GM12878 (cell line): ENCODE results near the gene EYA2. TPM values are rescaled to one million over a fixed set of nuclear protein-coding genes. Genes with fewer than 3 reads are reported as not detected.

Experiments
- ATAC-seq: fragments of 200-7000 bp; cut with Tn5 transposase; 3 replicates; pipeline ENCODE4 v1.9.1; 2020; ENCODE audit warnings: mild to moderate bottlenecking, moderate library complexity
- BruUV-seq: library from RNA; stranded (reverse); fragments of 400-500 nt; replicated peaks from 2 replicates; lab custom pipeline; 2021; lab: Mats Ljungman, UMichigan
- CTCF ChIA-PET: fragments of 300-600 bp; sonication (Branson Sonifier 250); formaldehyde crosslinking; extraction: SDS; loops from one replicate; lab custom pipeline; 2021; ENCODE audit warnings: inconsistent platforms; lab: Yijun Ruan, JAX
- POLR2A ChIA-PET: fragments of 350-600 bp; formaldehyde crosslinking; extraction: SDS; loops from one replicate; lab custom pipeline; 2021; ENCODE audit warnings: inconsistent platforms; lab: Charles Lee
- RAD21 ChIA-PET: fragments of 300-600 bp; sonication (Branson Sonifier 250); formaldehyde crosslinking; loops from one replicate; lab custom pipeline; 2023; ENCODE audit warnings: antibody characterized with exemption; ENCODE audit not compliant: unreplicated experiment; lab: Charles Lee
- SMC1A ChIA-PET: fragments of 300-600 bp; sonication (Branson Sonifier 250); formaldehyde crosslinking; loops from one replicate; lab custom pipeline; 2023; ENCODE audit not compliant: unreplicated experiment, uncharacterized antibody; lab: Charles Lee
- DNase-seq: peaks from one replicate; pipeline ENCODE4 v3.0.0-alpha.2; 2011; ENCODE audit warnings: low read depth, low spot score
- FAIRE-seq: peaks from 3 replicates; lab custom pipeline; 2011; peaks lifted over from hg19 to GRCh38; lab: Jason Lieb, UNC
- H2AFZ ChIP-seq: 2 replicates; pipeline ENCODE4 v1.6.0; 2011; ENCODE audit warnings: low read depth, low read length, control low read depth; ENCODE audit not compliant: control insufficient read depth
- H3K27ac ChIP-seq: 2 replicates; pipeline ENCODE4 v1.5.1; 2011; ENCODE audit warnings: control low read depth; ENCODE audit not compliant: control insufficient read depth, insufficient read depth
- H3K27me3 ChIP-seq, 2 experiments: replicated peaks in 1 of 2; 2 replicates each; pipeline versions ENCODE4 v1.6.0 to v1.6.1; 2011; ENCODE audit warnings: low read length in 1 of 2; ENCODE audit not compliant: control insufficient read depth in 2 of 2, insufficient read depth in 2 of 2
- H3K36me3 ChIP-seq, 2 experiments: 2 replicates each; pipeline ENCODE4 v1.5.1; 2011; ENCODE audit warnings: low read length in 1 of 2; ENCODE audit not compliant: control insufficient read depth in 2 of 2, insufficient read depth in 2 of 2
- H3K4me1 ChIP-seq: 2 replicates; pipeline ENCODE4 v1.6.1; 2011; ENCODE audit warnings: mild to moderate bottlenecking, low read length, moderate library complexity, mixed read lengths; ENCODE audit not compliant: control insufficient read depth, insufficient read depth
- H3K4me2 ChIP-seq: 2 replicates; pipeline ENCODE4 v1.6.0; 2011; ENCODE audit warnings: control low read depth; ENCODE audit not compliant: control insufficient read depth, insufficient read depth
- H3K4me3 ChIP-seq: fragments of 200-600 bp; sonication (generic); 2 replicates; pipeline ENCODE4 v1.5.1; 2016
- H3K79me2 ChIP-seq: 2 replicates; pipeline ENCODE4 v1.6.0; 2011; ENCODE audit warnings: low read length; ENCODE audit not compliant: control insufficient read depth, insufficient read depth
- H3K9ac ChIP-seq: 2 replicates; pipeline ENCODE4 v1.8.0; 2011; ENCODE audit warnings: low read length, control low read depth, mixed read lengths; ENCODE audit not compliant: control insufficient read depth, insufficient read depth
- H3K9me3 ChIP-seq: replicated peaks from 3 replicates; pipeline ENCODE4 v1.5.1; 2011; ENCODE audit warnings: mild to moderate bottlenecking, low read length; ENCODE audit not compliant: control insufficient read depth, insufficient read depth
- H4K20me1 ChIP-seq: 2 replicates; pipeline ENCODE4 v1.6.0; 2011; ENCODE audit not compliant: control insufficient read depth, insufficient read depth
- BRCA1 ChIP-seq: IDR thresholded peaks from 2 replicates; pipeline ENCODE4 v1.6.1; 2011; ENCODE audit warnings: low read depth, low read length, improper control_type of control experiment
- CBX3 ChIP-seq: fragments of 200-600 bp; sonication (generic); IDR thresholded peaks from 2 replicates; pipeline ENCODE4 v1.6.1; 2016; ENCODE audit warnings: low read depth, borderline replicate concordance
- EZH2 ChIP-seq: IDR thresholded peaks from 2 replicates; pipeline ENCODE4 v1.6.1; 2012; ENCODE audit warnings: low read depth, mild to moderate bottlenecking, control low read depth, inconsistent platforms, low read length, borderline replicate concordance; ENCODE audit not compliant: control insufficient read depth
- JUNB ChIP-seq: IDR thresholded peaks from 2 replicates; pipeline ENCODE4 v1.6.1; 2016; ENCODE audit warnings: antibody characterized with exemption, mild to moderate bottlenecking
- MEF2A ChIP-seq: IDR thresholded peaks from 2 replicates; pipeline ENCODE4 v1.6.1; 2011; ENCODE audit warnings: low read depth, mild to moderate bottlenecking, low read length, moderate library complexity; ENCODE audit not compliant: insufficient read depth
- MTA3 ChIP-seq: IDR thresholded peaks from 2 replicates; pipeline ENCODE4 v1.6.1; 2012; ENCODE audit warnings: low read length, inconsistent platforms, borderline replicate concordance
- MYB ChIP-seq: fragments of 150-350 bp; IDR thresholded peaks from 2 replicates; pipeline ENCODE4 v1.6.1; 2014; ENCODE audit warnings: mild to moderate bottlenecking, low read depth, low read length, borderline replicate concordance
- NR2C2 ChIP-seq: IDR thresholded peaks from 2 replicates; pipeline ENCODE4 v1.6.1; 2011; ENCODE audit warnings: borderline replicate concordance, low read depth; ENCODE audit not compliant: control insufficient read depth, insufficient read length
- PAX5 ChIP-seq: IDR thresholded peaks from 2 replicates; pipeline ENCODE4 v1.6.1; 2011; ENCODE audit warnings: low read depth, low read length, borderline replicate concordance
- SP1 ChIP-seq: IDR thresholded peaks from one replicate; pipeline ENCODE4 v1.6.1; 2011; ENCODE audit warnings: low read depth, low read length
- ZNF384 ChIP-seq: IDR thresholded peaks from 2 replicates; pipeline ENCODE4 v1.6.1; 2012; ENCODE audit warnings: low read depth, mild to moderate bottlenecking, low read length, improper control_type of control experiment, borderline replicate concordance
- ZSCAN29 ChIP-seq: fragments of 450-650 bp; IDR thresholded peaks from 2 replicates; pipeline ENCODE4 v1.6.1; 2017; ENCODE audit warnings: mild to moderate bottlenecking, moderate library complexity
- WGBS: methylation state at CpG from one replicate; pipeline ENCODE4 v1.1.6; 2016; ENCODE audit warnings: low lambda C conversion rate; ENCODE audit not compliant: insufficient replicate concordance, insufficient coverage; ENCODE audit errors: missing lambda C conversion rate; 5-methylcytosine and 5-hydroxymethylcytosine counted together
- in situ Hi-C: fragments of 300-500 bp; cut with MboI; formaldehyde crosslinking; loops from 9 replicates; pipeline ENCODE4 v1.14.3; 2018; ENCODE audit warnings: mixed read lengths
- intact Hi-C: fragments of 100-400 bp; cut with micrococcal nuclease; formaldehyde crosslinking; loops from one replicate; pipeline ENCODE4 v1.14.2; 2022; ENCODE audit not compliant: unreplicated experiment
- polyA plus RNA-seq, 11 experiments: library from polyadenylated mRNA; depleted of rRNA in 4 of 11; unstranded in 6 of 11; stranded (reverse) in 5 of 11; fragments of >200 nt; fragmentation: Nextera tagmentation in 4 of 11; fragmentation: Illumina TruSeq in 1 of 11; extraction: Ambion mirVana in 4 of 11; extraction: Trizol in 1 of 11; gene quantifications; 1 replicate in 1 of 11; 2 replicates in 10 of 11; pipeline versions ENCODE4 v1.2.1 to v1.2.3, GENCODE V29; 2011 to 2016; ENCODE audit warnings: inconsistent platforms in 2 of 11, missing spikeins in 2 of 11, low read depth in 1 of 11
- total RNA-seq, 4 experiments: library from RNA; depleted of rRNA in 3 of 4; stranded (reverse); fragments of >200 nt in 3 of 4; fragmentation: Illumina TruSeq in 1 of 4; extraction: Trizol in 1 of 4; gene quantifications; 2 replicates each; pipeline versions ENCODE4 v1.2.1 to v1.2.3, GENCODE V29; 2013 to 2021
- TF ChIP-seq, protein P1 (sequence below): fragments of 450-650 bp; IDR thresholded peaks from 2 replicates; pipeline ENCODE4 v1.6.1; 2017; ENCODE audit warnings: low read depth, mild to moderate bottlenecking, moderate library complexity
- TF ChIP-seq, protein P2 (sequence below), 3 experiments: IDR thresholded peaks in 2 of 3; conservative IDR thresholded peaks in 1 of 3; 2 replicates each; pipeline ENCODE4 v1.5.1; 2011; ENCODE audit warnings: low read depth in 3 of 3, low read length in 3 of 3, mild to moderate bottlenecking in 3 of 3, control low read depth in 2 of 3, moderate library complexity in 2 of 3, inconsistent platforms in 1 of 3, mixed read lengths in 1 of 3; ENCODE audit not compliant: control insufficient read depth in 2 of 3, insufficient read depth in 1 of 3; ENCODE audit errors: extremely low read depth in 1 of 3
- TF ChIP-seq, protein P3 (sequence below): fragments of 450-650 bp; IDR thresholded peaks from 2 replicates; pipeline ENCODE4 v1.6.1; 2017; ENCODE audit warnings: borderline replicate concordance
- TF ChIP-seq, protein P4 (sequence below): IDR thresholded peaks from 2 replicates; pipeline ENCODE4 v1.6.1; 2012; ENCODE audit warnings: low read depth, low read length, improper control_type of control experiment
- TF ChIP-seq, protein P5 (sequence below): fragments of 450-650 bp; IDR thresholded peaks from 2 replicates; pipeline ENCODE4 v1.6.1; 2016; ENCODE audit warnings: mild to moderate bottlenecking

EYA2 gene
- total and polyA plus RNA-seq, 10 of the 15 experiments (the other 5 are each of a cell fraction or from before 2014, with no cell fraction given) = 0.20 TPM; not detected in 9

DNA sequence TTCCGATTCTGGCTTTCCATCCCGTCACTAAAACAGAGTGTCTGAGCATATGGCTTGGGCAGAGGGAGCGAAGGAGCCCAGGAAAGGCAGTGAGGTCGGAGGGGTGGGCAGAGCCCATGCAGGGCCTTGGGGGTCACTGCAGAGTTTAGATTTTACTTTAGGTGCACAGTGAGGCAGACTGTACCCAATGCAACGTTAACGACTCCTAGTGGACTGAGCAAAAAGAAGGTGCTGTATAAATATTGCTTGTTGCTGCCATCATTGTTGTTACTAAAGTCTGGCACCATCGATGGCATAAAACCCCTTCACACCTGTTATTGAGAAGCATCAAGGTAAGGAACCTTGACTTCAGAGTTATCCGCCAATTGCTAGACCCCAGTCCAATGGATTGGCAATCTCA lies 119.0 kb downstream of the EYA2 start:
- intact Hi-C loops = loop anchor here (10.0 kb wide), 1 partner anchor 51 kb away; no protein-coding TSS in a partner anchor
- no peak for DNase-seq

More for the DNA sequence above, 119.0 kb downstream of the EYA2 start:
- 49% methylated on average over 8 of the region's 8 CpGs for WGBS
- Histone ChIP-seq H3K9me3 (no peaks in the 10 kb centered on the region), H4K20me1 (no peaks in the 10 kb centered on the region), H3K9ac (no peak overlapping the region), H3K36me3 (no peaks in the 10 kb centered on the region), H3K4me3 (no peak overlapping the region), H3K4me1 (no peaks in the 10 kb centered on the region), H2AFZ (no peak overlapping the region), H3K27me3 (peaks cover 0 to 5% of the 10 kb centered on the region in 2 experiments; a peak in 3 of 4 replicates), H3K79me2 (no peaks in the 10 kb centered on the region), H3K27ac (no peak overlapping the region), H3K4me2 (no peak overlapping the region)
- FAIRE-seq = no peak
- ChIA-PET SMC1A (no interaction called here), RAD21 (no interaction called here), POLR2A (no interaction called here), CTCF (no interaction called here)
- in situ Hi-C loops = no loop called here
- BruUV-seq = no TSS peak
- no peak for TF ChIP-seq SP1
- no peak for TF ChIP-seq ZSCAN29
- TF ChIP-seq, protein P1, sequence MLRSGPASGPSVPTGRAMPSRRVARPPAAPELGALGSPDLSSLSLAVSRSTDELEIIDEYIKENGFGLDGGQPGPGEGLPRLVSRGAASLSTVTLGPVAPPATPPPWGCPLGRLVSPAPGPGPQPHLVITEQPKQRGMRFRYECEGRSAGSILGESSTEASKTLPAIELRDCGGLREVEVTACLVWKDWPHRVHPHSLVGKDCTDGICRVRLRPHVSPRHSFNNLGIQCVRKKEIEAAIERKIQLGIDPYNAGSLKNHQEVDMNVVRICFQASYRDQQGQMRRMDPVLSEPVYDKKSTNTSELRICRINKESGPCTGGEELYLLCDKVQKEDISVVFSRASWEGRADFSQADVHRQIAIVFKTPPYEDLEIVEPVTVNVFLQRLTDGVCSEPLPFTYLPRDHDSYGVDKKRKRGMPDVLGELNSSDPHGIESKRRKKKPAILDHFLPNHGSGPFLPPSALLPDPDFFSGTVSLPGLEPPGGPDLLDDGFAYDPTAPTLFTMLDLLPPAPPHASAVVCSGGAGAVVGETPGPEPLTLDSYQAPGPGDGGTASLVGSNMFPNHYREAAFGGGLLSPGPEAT = no peak
- no peak for TF ChIP-seq BRCA1
- no peak for TF ChIP-seq MTA3
- TF ChIP-seq ZNF384 = no peak
- no peak for TF ChIP-seq MYB
- TF ChIP-seq CBX3 = no peak
- TF ChIP-seq NR2C2 = no peak
- no peak for TF ChIP-seq MEF2A
- TF ChIP-seq, protein P2, sequence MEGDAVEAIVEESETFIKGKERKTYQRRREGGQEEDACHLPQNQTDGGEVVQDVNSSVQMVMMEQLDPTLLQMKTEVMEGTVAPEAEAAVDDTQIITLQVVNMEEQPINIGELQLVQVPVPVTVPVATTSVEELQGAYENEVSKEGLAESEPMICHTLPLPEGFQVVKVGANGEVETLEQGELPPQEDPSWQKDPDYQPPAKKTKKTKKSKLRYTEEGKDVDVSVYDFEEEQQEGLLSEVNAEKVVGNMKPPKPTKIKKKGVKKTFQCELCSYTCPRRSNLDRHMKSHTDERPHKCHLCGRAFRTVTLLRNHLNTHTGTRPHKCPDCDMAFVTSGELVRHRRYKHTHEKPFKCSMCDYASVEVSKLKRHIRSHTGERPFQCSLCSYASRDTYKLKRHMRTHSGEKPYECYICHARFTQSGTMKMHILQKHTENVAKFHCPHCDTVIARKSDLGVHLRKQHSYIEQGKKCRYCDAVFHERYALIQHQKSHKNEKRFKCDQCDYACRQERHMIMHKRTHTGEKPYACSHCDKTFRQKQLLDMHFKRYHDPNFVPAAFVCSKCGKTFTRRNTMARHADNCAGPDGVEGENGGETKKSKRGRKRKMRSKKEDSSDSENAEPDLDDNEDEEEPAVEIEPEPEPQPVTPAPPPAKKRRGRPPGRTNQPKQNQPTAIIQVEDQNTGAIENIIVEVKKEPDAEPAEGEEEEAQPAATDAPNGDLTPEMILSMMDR (IDR thresholded peaks at IDR 0.05 in 2 of 3, conservative IDR thresholded peaks at IDR 0.05 in 1 of 3; ENCODE audit: control insufficient read depth in 2 of 3, extremely low read depth in 1 of 3, insufficient read depth in 1 of 3, low read depth in 3 of 3, low read length in 3 of 3) = no peak; a peak in 1 of 6 replicates
- TF ChIP-seq, protein P3, sequence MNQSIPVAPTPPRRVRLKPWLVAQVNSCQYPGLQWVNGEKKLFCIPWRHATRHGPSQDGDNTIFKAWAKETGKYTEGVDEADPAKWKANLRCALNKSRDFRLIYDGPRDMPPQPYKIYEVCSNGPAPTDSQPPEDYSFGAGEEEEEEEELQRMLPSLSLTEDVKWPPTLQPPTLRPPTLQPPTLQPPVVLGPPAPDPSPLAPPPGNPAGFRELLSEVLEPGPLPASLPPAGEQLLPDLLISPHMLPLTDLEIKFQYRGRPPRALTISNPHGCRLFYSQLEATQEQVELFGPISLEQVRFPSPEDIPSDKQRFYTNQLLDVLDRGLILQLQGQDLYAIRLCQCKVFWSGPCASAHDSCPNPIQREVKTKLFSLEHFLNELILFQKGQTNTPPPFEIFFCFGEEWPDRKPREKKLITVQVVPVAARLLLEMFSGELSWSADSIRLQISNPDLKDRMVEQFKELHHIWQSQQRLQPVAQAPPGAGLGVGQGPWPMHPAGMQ = no peak
- TF ChIP-seq JUNB = no peak
- no peak for TF ChIP-seq PAX5
- TF ChIP-seq, protein P4, sequence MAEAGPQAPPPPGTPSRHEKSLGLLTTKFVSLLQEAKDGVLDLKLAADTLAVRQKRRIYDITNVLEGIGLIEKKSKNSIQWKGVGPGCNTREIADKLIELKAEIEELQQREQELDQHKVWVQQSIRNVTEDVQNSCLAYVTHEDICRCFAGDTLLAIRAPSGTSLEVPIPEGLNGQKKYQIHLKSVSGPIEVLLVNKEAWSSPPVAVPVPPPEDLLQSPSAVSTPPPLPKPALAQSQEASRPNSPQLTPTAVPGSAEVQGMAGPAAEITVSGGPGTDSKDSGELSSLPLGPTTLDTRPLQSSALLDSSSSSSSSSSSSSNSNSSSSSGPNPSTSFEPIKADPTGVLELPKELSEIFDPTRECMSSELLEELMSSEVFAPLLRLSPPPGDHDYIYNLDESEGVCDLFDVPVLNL = no peak
- TF ChIP-seq, protein P5, sequence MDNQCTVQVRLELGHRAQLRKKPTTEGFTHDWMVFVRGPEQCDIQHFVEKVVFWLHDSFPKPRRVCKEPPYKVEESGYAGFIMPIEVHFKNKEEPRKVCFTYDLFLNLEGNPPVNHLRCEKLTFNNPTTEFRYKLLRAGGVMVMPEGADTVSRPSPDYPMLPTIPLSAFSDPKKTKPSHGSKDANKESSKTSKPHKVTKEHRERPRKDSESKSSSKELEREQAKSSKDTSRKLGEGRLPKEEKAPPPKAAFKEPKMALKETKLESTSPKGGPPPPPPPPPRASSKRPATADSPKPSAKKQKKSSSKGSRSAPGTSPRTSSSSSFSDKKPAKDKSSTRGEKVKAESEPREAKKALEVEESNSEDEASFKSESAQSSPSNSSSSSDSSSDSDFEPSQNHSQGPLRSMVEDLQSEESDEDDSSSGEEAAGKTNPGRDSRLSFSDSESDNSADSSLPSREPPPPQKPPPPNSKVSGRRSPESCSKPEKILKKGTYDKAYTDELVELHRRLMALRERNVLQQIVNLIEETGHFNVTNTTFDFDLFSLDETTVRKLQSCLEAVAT = no peak
- no peak for TF ChIP-seq EZH2
- ATAC-seq = no peak
